HEK293T (cell line): ENCODE data around the gene MYB.

Experiments
- CTCF ChIA-PET: fragments of 350-600 bp; formaldehyde crosslinking; extraction: SDS; loops from one replicate; lab custom pipeline; 2021; ENCODE audit warnings: antibody characterized with exemption, inconsistent platforms; lab: Yijun Ruan, JAX
- POLR2A ChIA-PET: fragments of 350-600 bp; formaldehyde crosslinking; extraction: SDS; loops from one replicate; lab custom pipeline; 2020; ENCODE audit warnings: antibody characterized with exemption, inconsistent platforms; lab: Yijun Ruan, JAX
- DNase-seq: peaks from one replicate; pipeline ENCODE4 v3.0.0; 2012; ENCODE audit warnings: mixed read lengths; ENCODE audit errors: extremely low spot score
- ARNT ChIP-seq: fragments of 450-650 bp; IDR thresholded peaks from 2 replicates; pipeline ENCODE4 v1.6.1; 2017; ENCODE audit warnings: mild to moderate bottlenecking
- BHLHE40 ChIP-seq: fragments of 450-650 bp; IDR thresholded peaks from 2 replicates; pipeline ENCODE4 v1.6.1; 2016; ENCODE audit warnings: mild to moderate bottlenecking, moderate library complexity, borderline replicate concordance
- CTBP1 ChIP-seq: fragments of 450-650 bp; IDR thresholded peaks from 2 replicates; pipeline ENCODE4 v1.6.1; 2016; ENCODE audit warnings: borderline replicate concordance
- ELF4 ChIP-seq: fragments of 450-650 bp; IDR thresholded peaks from 2 replicates; pipeline ENCODE4 v1.6.1; 2017; ENCODE audit warnings: antibody characterized with exemption
- FOXA1 ChIP-seq: fragments of 450-650 bp; IDR thresholded peaks from 2 replicates; pipeline ENCODE4 v1.6.1; 2016; ENCODE audit warnings: mild to moderate bottlenecking
- FOXK2 ChIP-seq: fragments of 450-650 bp; IDR thresholded peaks from 2 replicates; pipeline ENCODE4 v1.6.1; 2016; ENCODE audit warnings: mild to moderate bottlenecking
- FOXM1 ChIP-seq: fragments of 450-650 bp; IDR thresholded peaks from 2 replicates; pipeline ENCODE4 v1.6.1; 2017; ENCODE audit warnings: mild to moderate bottlenecking, borderline replicate concordance
- HDGF ChIP-seq: fragments of 450-650 bp; IDR thresholded peaks from 2 replicates; pipeline ENCODE4 v1.6.1; 2017; ENCODE audit warnings: antibody characterized with exemption, borderline replicate concordance
- L3MBTL2 ChIP-seq: fragments of 450-650 bp; conservative IDR thresholded peaks from 2 replicates; pipeline ENCODE4 v1.6.1; 2016; ENCODE audit warnings: mild to moderate bottlenecking
- LEF1 ChIP-seq: fragments of 450-650 bp; IDR thresholded peaks from 2 replicates; pipeline ENCODE4 v1.6.1; 2017; ENCODE audit warnings: mild to moderate bottlenecking, borderline replicate concordance
- NFRKB ChIP-seq: fragments of 450-650 bp; IDR thresholded peaks from 2 replicates; pipeline ENCODE4 v1.6.1; 2016; ENCODE audit warnings: mild to moderate bottlenecking, moderate library complexity
- SP1 ChIP-seq: fragments of 450-650 bp; IDR thresholded peaks from 2 replicates; pipeline ENCODE4 v1.6.1; 2017
- SUZ12 ChIP-seq: fragments of 450-650 bp; IDR thresholded peaks from 2 replicates; pipeline ENCODE4 v1.6.1; 2016; ENCODE audit warnings: mild to moderate bottlenecking
- TARDBP ChIP-seq: fragments of 450-650 bp; IDR thresholded peaks from 2 replicates; pipeline ENCODE4 v1.6.1; 2016
- ZNF384 ChIP-seq: fragments of 450-650 bp; IDR thresholded peaks from 2 replicates; pipeline ENCODE4 v1.6.1; 2016
- TF ChIP-seq, protein P1 (sequence below): fragments of 450-650 bp; IDR thresholded peaks from 2 replicates; pipeline ENCODE4 v1.6.1; 2016

The MYB gene

DNA sequence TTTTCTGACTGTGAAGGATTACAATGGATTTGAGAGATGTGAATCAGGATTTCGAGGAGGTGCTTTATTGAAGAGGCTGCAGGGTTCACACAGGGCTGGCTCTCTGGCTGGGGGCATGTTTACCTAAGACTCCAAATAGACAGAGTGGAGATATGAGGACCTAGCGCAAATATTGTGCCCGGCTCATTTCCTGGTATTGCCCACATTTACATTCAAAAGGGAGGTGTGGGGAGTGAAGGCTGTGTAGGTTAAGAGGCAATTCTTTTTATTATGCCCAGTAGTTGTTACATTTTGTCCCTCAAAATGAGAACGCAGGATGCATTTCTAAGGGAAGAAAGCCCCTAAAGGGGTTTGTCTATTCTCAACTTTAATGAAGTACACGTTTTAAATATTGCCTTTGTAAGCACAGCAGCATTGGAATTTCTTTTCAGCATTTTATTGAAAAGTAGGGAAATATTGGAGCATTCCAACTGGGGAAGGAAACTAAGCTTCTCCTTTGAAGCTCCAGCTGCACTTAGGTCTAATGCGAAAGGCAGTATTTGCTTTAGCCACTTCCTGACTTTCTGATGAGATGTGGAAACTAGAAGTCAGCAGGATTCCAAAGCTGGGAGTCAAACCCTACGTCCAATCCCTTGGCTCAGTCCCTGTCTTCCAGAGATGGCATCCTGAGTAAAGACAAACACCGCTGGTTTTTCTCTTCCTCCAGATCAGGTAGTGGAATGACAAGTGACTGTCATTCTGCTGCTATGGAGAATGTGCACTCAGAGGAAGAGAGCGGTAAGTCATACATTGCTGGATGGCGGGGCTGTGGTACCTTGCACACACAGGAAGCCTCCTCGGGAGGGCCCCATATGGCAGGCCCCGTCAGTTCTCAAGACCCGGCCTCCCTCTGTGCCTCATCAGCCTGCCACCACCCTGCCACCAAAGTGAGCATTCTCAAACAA lies 70.7 kb downstream of the MYB start:
- DNase-seq = no peak
- ChIA-PET POLR2A (no interaction called here), CTCF (no interaction called here)
- TF ChIP-seq HDGF (no peak), LEF1 (no peak), ZNF384 (no peak), BHLHE40 (no peak), NFRKB (no peak), FOXM1 (no peak), CTBP1 (no peak), TARDBP (no peak), ELF4 (no peak), SUZ12 (no peak), ARNT (no peak), FOXK2 (no peak), FOXA1 (no peak), L3MBTL2 (no peak), SP1 (no peak)
- TF ChIP-seq, protein P1, sequence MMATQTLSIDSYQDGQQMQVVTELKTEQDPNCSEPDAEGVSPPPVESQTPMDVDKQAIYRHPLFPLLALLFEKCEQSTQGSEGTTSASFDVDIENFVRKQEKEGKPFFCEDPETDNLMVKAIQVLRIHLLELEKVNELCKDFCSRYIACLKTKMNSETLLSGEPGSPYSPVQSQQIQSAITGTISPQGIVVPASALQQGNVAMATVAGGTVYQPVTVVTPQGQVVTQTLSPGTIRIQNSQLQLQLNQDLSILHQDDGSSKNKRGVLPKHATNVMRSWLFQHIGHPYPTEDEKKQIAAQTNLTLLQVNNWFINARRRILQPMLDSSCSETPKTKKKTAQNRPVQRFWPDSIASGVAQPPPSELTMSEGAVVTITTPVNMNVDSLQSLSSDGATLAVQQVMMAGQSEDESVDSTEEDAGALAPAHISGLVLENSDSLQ = no peak

DNA sequence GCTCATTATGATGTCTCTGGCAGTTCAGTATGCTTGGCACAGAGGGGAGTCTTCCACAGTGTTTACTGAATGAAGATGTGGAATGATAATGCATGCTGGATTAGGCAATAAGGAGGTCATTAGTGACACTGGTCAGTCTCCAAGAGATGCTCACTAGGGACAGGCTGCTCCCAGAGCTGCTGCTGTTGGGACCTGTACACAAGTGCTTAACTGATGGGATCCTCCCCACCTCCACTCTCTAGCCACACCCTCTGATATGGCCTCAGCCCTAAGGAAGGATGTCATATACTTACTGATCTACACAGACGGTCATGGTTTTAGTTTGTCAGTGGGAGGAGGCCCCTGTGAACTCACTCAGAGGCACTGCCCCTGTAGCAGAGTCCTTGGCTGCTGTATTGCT lies 73.4 kb downstream of the MYB start:
- POLR2A ChIA-PET = no interaction called here
- CTCF ChIA-PET = no interaction called here
- no peak for DNase-seq
- TF ChIP-seq, protein P1 = no peak
- TF ChIP-seq FOXA1 (no peak), SP1 (no peak), FOXK2 (no peak), CTBP1 (no peak), ELF4 (no peak), NFRKB (no peak)

GRCh38 chr6:135256866-135257265 lies 75.8 kb downstream of the MYB start:
- DNase-seq = no peak
- CTCF ChIA-PET = no interaction called here
- TF ChIP-seq HDGF (no peak), ZNF384 (no peak), FOXM1 (no peak), BHLHE40 (no peak), SP1 (no peak), ELF4 (no peak), ARNT (no peak), LEF1 (no peak), L3MBTL2 (no peak), NFRKB (no peak), CTBP1 (no peak), SUZ12 (no peak)
- TF ChIP-seq, protein P1 = no peak
- POLR2A ChIA-PET = no interaction called here

DNA sequence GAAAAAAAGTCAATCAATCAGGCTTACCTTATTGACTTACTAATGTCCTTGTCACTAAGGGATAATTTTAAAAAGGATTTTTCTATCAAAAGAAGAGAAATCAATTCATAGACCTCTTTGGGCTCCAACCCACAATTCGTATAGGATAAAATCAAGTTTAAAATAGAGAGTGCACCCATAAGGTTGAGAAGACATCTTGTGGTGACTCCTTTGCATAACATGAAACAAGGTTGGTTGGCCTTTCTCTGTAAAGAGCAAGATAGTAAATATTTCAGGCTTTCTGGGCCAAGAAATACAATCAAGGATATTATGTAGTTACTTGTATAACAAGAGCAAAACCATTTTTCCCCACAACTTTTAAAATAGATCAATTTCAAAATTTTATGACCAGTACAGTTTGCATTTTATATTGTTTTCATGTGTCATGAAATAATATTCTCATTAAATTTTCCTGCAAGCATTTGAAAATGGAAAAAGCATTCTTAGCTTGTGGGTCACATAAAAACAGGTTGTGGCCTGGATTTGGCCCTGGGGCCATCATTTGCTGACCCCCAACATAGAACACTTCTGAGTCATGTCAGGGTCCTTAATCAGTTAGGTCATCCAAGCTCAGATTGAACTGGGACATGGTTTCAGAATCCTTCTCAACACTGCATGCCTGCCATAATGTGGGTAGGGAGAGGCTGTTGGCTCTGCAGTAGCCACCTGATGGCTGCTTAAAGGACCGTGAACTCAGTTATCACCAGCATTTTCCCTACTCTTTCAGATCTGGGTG lies 76.7 kb downstream of the MYB start:
- POLR2A ChIA-PET = no interaction called here
- TF ChIP-seq L3MBTL2 = no peak
- no peak for TF ChIP-seq HDGF
- TF ChIP-seq FOXA1 = no peak
- no peak for TF ChIP-seq ARNT
- TF ChIP-seq, protein P1 = no peak
- no peak for TF ChIP-seq LEF1
- TF ChIP-seq TARDBP = no peak
- no peak for TF ChIP-seq FOXK2
- no peak for DNase-seq
- CTCF ChIA-PET = no interaction called here

DNA sequence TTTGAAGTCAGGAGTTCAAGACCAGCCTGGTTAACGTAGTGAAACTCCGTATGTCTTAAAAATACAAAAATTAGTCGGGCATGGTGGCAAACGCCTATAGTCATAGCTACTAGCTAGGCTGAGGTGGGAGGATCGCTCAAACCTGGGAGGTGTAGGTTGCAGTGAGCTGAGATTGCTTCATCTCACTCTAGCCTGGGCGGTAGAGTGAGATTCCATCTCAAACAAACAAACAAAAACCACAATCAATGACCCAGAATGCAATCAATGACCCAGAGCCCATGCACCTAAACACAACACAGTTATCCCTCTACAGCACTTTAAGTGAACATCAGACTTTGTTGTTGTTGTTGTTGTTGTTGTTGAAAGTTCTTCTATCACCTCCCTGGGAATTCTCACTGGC lies 77.9 kb downstream of the MYB start:
- POLR2A ChIA-PET = no interaction called here
- CTCF ChIA-PET = no interaction called here
- DNase-seq = no peak
- TF ChIP-seq ELF4 (no peak), NFRKB (no peak), L3MBTL2 (no peak), SUZ12 (no peak), TARDBP (no peak)
- TF ChIP-seq, protein P1 = no peak
